Measurements from ENCODE around the gene UBASH3A. TPM values are rescaled to one million over a fixed set of nuclear protein-coding genes. Genes with fewer than 3 reads are reported as not detected.
"Not testable (repeated sequence)": the region's sequence is repeated elsewhere in the genome, so short reads cannot be mapped to it uniquely, and the experiment has no call there.

The UBASH3A gene
- total RNA-seq, 1 donor from 2014 or later = not detected

- DNase-seq = no peak
Observed at GRCh38 chr21:42468491-42469131, 64.9 kb downstream of the UBASH3A start.

- DNase-seq = no peak
Observed at GRCh38 chr21:42469272-42469671, 65.6 kb downstream of the UBASH3A start.

GRCh38 chr21:42469726-42470125 is 66.0 kb downstream of the UBASH3A start:
- DNase-seq = not testable (repeated sequence)

- no peak for DNase-seq
Observed at GRCh38 chr21:42471206-42471605, 67.5 kb downstream of the UBASH3A start.

- no peak for DNase-seq
Observed at GRCh38 chr21:42471716-42472330, 68.1 kb downstream of the UBASH3A start.

GRCh38 chr21:42472521-42472920 is 68.8 kb downstream of the UBASH3A start:
- DNase-seq = no peak

- no peak for DNase-seq
Observed at GRCh38 chr21:42473498-42474042, 69.9 kb downstream of the UBASH3A start.

- DNase-seq = no peak
Observed at GRCh38 chr21:42474043-42474831, 70.5 kb downstream of the UBASH3A start.

GRCh38 chr21:42475036-42475435 is 71.3 kb downstream of the UBASH3A start:
- no peak for DNase-seq

- DNase-seq = no peak
Observed at GRCh38 chr21:42475526-42476387, 72.1 kb downstream of the UBASH3A start.

- DNase-seq = no peak
Observed at GRCh38 chr21:42476388-42477331, 73.0 kb downstream of the UBASH3A start.

GRCh38 chr21:42478504-42478903 is 74.8 kb downstream of the UBASH3A start:
- DNase-seq = no peak

GRCh38 chr21:42479582-42479981 is 75.9 kb downstream of the UBASH3A start:
- DNase-seq = no peak

- DNase-seq = no peak
Observed at GRCh38 chr21:42480736-42481135, 77.0 kb downstream of the UBASH3A start.

GRCh38 chr21:42481169-42481568 is 77.5 kb downstream of the UBASH3A start:
- no peak for DNase-seq

GRCh38 chr21:42484966-42485365 is 81.3 kb downstream of the UBASH3A start:
- DNase-seq = no peak

- no peak for DNase-seq
Observed at GRCh38 chr21:42486072-42486471, 82.4 kb downstream of the UBASH3A start.

GRCh38 chr21:42486531-42486930 is 82.8 kb downstream of the UBASH3A start:
- no peak for DNase-seq

GRCh38 chr21:42489006-42489563 is 85.4 kb downstream of the UBASH3A start:
- no peak for DNase-seq

GRCh38 chr21:42489991-42490390 is 86.3 kb downstream of the UBASH3A start:
- no peak for DNase-seq

- DNase-seq = no peak
Observed at GRCh38 chr21:42490720-42491119, 87.0 kb downstream of the UBASH3A start.

Data from occipital lobe (tissue), 2 donors.